Caco-2 (cell line): ENCODE data around the gene STON2. TPM values are rescaled to one million over a fixed set of nuclear protein-coding genes. Genes with fewer than 3 reads are reported as not detected.
"Not testable (repeated sequence)": the region's sequence is repeated elsewhere in the genome, so short reads cannot be mapped to it uniquely, and the experiment has no call there.

Experiments
- BruUV-seq: library from RNA; stranded (reverse); fragments of 400-500 nt; replicated peaks from 2 replicates; lab custom pipeline; 2021; lab: Mats Ljungman, UMichigan
- CTCF ChIA-PET: fragments of 300-600 bp; sonication (Branson Sonifier 250); formaldehyde crosslinking; loops from one replicate; lab custom pipeline; 2022; ENCODE audit warnings: antibody characterized with exemption; lab: Charles Lee
- POLR2A ChIA-PET: fragments of 300-600 bp; sonication (Branson Sonifier 250); formaldehyde crosslinking; loops from one replicate; lab custom pipeline; 2022; ENCODE audit warnings: antibody characterized with exemption; lab: Charles Lee
- DNase-seq, 2 experiments: peaks; one replicate each; pipeline versions ENCODE4 v3.0.0 to v3.0.0-alpha.2; 2020 to 2022
- H3K27me3 ChIP-seq: replicated peaks from 2 replicates; pipeline ENCODE4 v1.6.0; 2011; ENCODE audit warnings: low read length; ENCODE audit not compliant: control insufficient read depth, insufficient read depth
- H3K36me3 ChIP-seq: 2 replicates; pipeline ENCODE4 v1.5.1; 2011; ENCODE audit warnings: low read length; ENCODE audit not compliant: control insufficient read depth, insufficient read depth
- H3K4me1 ChIP-seq: fragments of 250-450 bp; sonication (Bioruptor Pico); 2 replicates; pipeline ENCODE4 v1.5.1; 2020; ENCODE audit warnings: mild to moderate bottlenecking
- H3K4me3 ChIP-seq: 2 replicates; pipeline ENCODE4 v1.5.1; 2011; ENCODE audit warnings: low read depth, mild to moderate bottlenecking, control low read depth, low read length
- H3K9me3 ChIP-seq: fragments of 250-450 bp; sonication (Bioruptor Pico); 2 replicates; pipeline ENCODE4 v1.5.1; 2020; ENCODE audit warnings: mild to moderate bottlenecking, moderate library complexity
- H3K27ac Mint-ChIP-seq: one replicate; pipeline ENCODE4 v1.8.0; 2022; ENCODE audit warnings: mixed read lengths; ENCODE audit not compliant: unreplicated experiment
- H3K27me3 Mint-ChIP-seq: one replicate; pipeline ENCODE4 v1.8.0; 2022; ENCODE audit warnings: mixed read lengths; ENCODE audit not compliant: insufficient read depth, unreplicated experiment
- H3K36me3 Mint-ChIP-seq: one replicate; pipeline ENCODE4 v1.8.0; 2022; ENCODE audit warnings: mild to moderate bottlenecking, mixed read lengths; ENCODE audit not compliant: insufficient read depth, unreplicated experiment
- H3K4me1 Mint-ChIP-seq: one replicate; pipeline ENCODE4 v1.8.0; 2022; ENCODE audit warnings: low read depth, mixed read lengths; ENCODE audit not compliant: unreplicated experiment
- H3K4me3 Mint-ChIP-seq: one replicate; pipeline ENCODE4 v1.8.0; 2022; ENCODE audit warnings: mild to moderate bottlenecking, moderate library complexity, mixed read lengths; ENCODE audit not compliant: unreplicated experiment
- H3K9me3 Mint-ChIP-seq: one replicate; pipeline ENCODE4 v1.8.0; 2022; ENCODE audit warnings: mixed read lengths; ENCODE audit not compliant: unreplicated experiment
- intact Hi-C: fragments of 100-400 bp; cut with micrococcal nuclease; formaldehyde crosslinking; loops from one replicate; pipeline ENCODE4 v1.10.0; 2022; ENCODE audit not compliant: unreplicated experiment
- total RNA-seq: library from RNA; stranded (reverse); gene quantifications from 2 replicates; pipeline ENCODE4 v1.2.3, GENCODE V29; 2022
- TF ChIP-seq, protein P1 (sequence below), 2 experiments: fragments of 200-600 bp in 1 of 2; IDR thresholded peaks; 1 replicate in 1 of 2; 2 replicates in 1 of 2; pipeline versions ENCODE4 v1.5.1 to v1.8.0; 2011 to 2022; ENCODE audit warnings: antibody characterized with exemption in 1 of 2, control low read depth in 1 of 2, inconsistent platforms in 1 of 2, low read depth in 1 of 2, low read length in 1 of 2, mild to moderate bottlenecking in 1 of 2, moderate library complexity in 1 of 2; ENCODE audit not compliant: insufficient read depth in 1 of 2, severe bottlenecking in 1 of 2, unreplicated experiment in 1 of 2

STON2 gene
- total RNA-seq, 1 experiment from 2014 or later, result 43.5 TPM

DNA sequence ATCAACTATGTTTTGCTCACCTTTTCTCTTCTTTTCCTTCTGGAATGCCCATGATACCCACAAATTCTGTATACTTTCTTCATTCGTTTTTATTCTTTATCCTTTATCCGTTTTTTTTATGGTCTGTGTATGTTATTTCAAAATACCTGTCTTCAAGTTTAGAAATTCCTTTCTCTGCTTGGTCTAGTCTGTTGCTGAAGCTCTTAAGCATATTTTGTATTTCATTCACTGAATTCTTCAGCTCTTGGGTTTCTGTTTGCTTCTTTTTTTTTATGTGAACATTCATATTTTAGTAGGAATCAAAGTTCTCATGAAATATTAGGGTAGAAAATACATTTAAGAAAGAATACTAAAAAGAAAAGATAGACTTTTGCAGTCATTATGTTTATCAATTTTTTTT is 156.6 kb downstream of the STON2 start:
- POLR2A ChIA-PET, result no interaction called here
- Histone ChIP-seq H3K27me3 (no peaks in the 10 kb centered on the region), H3K4me1 (no peaks in the 10 kb centered on the region), H3K9me3 (0 out of 2 replicates have a peak, but pooled peaks cover 7% of the 10 kb centered on the region), H3K4me3 (no peak overlapping the region), H3K36me3 (no peaks in the 10 kb centered on the region)
- Mint-ChIP-seq H3K27me3 (no peaks in the 10 kb centered on the region), H3K27ac (no peak overlapping the region), H3K9me3 (peaks cover 14% of the 10 kb centered on the region), H3K36me3 (no peaks in the 10 kb centered on the region), H3K4me3 (no peak overlapping the region), H3K4me1 (no peaks in the 10 kb centered on the region)
- no peak for DNase-seq
- TF ChIP-seq, protein P1, sequence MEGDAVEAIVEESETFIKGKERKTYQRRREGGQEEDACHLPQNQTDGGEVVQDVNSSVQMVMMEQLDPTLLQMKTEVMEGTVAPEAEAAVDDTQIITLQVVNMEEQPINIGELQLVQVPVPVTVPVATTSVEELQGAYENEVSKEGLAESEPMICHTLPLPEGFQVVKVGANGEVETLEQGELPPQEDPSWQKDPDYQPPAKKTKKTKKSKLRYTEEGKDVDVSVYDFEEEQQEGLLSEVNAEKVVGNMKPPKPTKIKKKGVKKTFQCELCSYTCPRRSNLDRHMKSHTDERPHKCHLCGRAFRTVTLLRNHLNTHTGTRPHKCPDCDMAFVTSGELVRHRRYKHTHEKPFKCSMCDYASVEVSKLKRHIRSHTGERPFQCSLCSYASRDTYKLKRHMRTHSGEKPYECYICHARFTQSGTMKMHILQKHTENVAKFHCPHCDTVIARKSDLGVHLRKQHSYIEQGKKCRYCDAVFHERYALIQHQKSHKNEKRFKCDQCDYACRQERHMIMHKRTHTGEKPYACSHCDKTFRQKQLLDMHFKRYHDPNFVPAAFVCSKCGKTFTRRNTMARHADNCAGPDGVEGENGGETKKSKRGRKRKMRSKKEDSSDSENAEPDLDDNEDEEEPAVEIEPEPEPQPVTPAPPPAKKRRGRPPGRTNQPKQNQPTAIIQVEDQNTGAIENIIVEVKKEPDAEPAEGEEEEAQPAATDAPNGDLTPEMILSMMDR (IDR thresholded peaks at IDR 0.05; ENCODE audit: insufficient read depth in 1 of 2, low read depth in 1 of 2, low read length in 1 of 2, severe bottlenecking in 1 of 2, unreplicated experiment in 1 of 2), result no peak
- CTCF ChIA-PET, result interaction anchor here (0.6 kb wide), 1 partner anchor 217 kb away, joined by 3 read pairs; no protein-coding TSS in a partner anchor
- intact Hi-C loops, result no loop called here
- BruUV-seq, result no TSS peak

GRCh38 chr14:81236849-81237248 is 163.3 kb downstream of the STON2 start:
- H3K36me3 ChIP-seq, BruUV-seq, H3K9me3 ChIP-seq, H3K36me3 Mint-ChIP-seq, H3K27ac Mint-ChIP-seq, H3K4me1 Mint-ChIP-seq, intact Hi-C loops, H3K4me3 ChIP-seq, CTCF ChIA-PET, H3K9me3 Mint-ChIP-seq, POLR2A ChIA-PET, H3K4me1 ChIP-seq, H3K27me3 ChIP-seq, DNase-seq, H3K4me3 Mint-ChIP-seq, H3K27me3 Mint-ChIP-seq: not testable (repeated sequence)

DNA sequence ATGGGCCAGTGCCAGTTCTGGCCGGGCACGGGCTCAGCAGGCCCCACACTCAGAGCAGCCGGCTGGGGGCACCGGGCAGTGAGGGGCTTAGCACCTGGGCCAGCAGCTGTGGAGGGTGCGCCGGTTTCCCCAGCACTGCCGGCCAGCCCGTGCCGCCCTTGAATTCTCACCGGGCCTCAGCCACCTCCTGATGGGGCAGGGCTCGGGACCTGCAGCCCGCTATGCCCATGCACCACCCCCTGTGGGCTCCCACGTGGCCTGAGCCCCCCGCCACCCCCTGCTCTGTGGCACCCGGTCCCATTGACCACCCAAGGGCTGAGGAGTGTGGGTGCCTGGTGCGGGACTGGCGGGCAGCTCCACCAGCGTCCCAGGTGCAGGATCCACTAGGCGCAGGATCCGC is 164.0 kb downstream of the STON2 start:
- intact Hi-C loops, result no loop called here
- Mint-ChIP-seq H3K27ac (no peak overlapping the region), H3K27me3 (no peaks in the 10 kb centered on the region), H3K36me3 (no peaks in the 10 kb centered on the region), H3K9me3 (no peaks in the 10 kb centered on the region), H3K4me3 (no peak overlapping the region), H3K4me1 (no peaks in the 10 kb centered on the region)
- ChIA-PET POLR2A (no interaction called here), CTCF (no interaction called here)
- H3K4me3 ChIP-seq, result no peak overlapping the region
- H3K4me1 ChIP-seq, result no peaks in the 10 kb centered on the region
- H3K36me3 ChIP-seq, result no peaks in the 10 kb centered on the region
- TF ChIP-seq, protein P1 (IDR thresholded peaks at IDR 0.05; ENCODE audit: insufficient read depth in 1 of 2, low read depth in 1 of 2, low read length in 1 of 2, severe bottlenecking in 1 of 2, unreplicated experiment in 1 of 2), result no peak
- no peaks in the 10 kb centered on the region for H3K27me3 ChIP-seq
- H3K9me3 ChIP-seq, result no peaks in the 10 kb centered on the region
- no TSS peak for BruUV-seq
- DNase-seq, result no peak

- no peaks in the 10 kb centered on the region for H3K27me3 Mint-ChIP-seq
These were observed 165.0 kb downstream of the STON2 start for GRCh38 chr14:81235096-81235495.

More at GRCh38 chr14:81235096-81235495, 165.0 kb downstream of the STON2 start:
- H3K36me3 ChIP-seq, result no peaks in the 10 kb centered on the region
- Mint-ChIP-seq H3K4me1 (no peaks in the 10 kb centered on the region), H3K27ac (no peak overlapping the region), H3K4me3 (no peak overlapping the region), H3K9me3 (peaks cover 6% of the 10 kb centered on the region), H3K36me3 (no peaks in the 10 kb centered on the region)
- POLR2A ChIA-PET, result no interaction called here
- H3K4me3 ChIP-seq, result no peak overlapping the region
- no peaks in the 10 kb centered on the region for H3K9me3 ChIP-seq
- TF ChIP-seq, protein P1 (IDR thresholded peaks at IDR 0.05; ENCODE audit: insufficient read depth in 1 of 2, low read depth in 1 of 2, low read length in 1 of 2, severe bottlenecking in 1 of 2, unreplicated experiment in 1 of 2), result no peak
- no TSS peak for BruUV-seq
- no peak for DNase-seq
- CTCF ChIA-PET, result no interaction called here
- intact Hi-C loops, result no loop called here
- no peaks in the 10 kb centered on the region for H3K27me3 ChIP-seq
- no peaks in the 10 kb centered on the region for H3K4me1 ChIP-seq
